HepG2 (cell line): Measurements from ENCODE around the gene RNF40. TPM values are rescaled to one million over a fixed set of nuclear protein-coding genes. Genes with fewer than 3 reads are reported as not detected.
A peak's percentile ranks its signal among the peaks of the same experiment; 100 is the strongest.

ENCODE experiments used
- FOSL1 ChIP-seq: sonication (generic); formaldehyde crosslinking; IDR thresholded peaks from 2 replicates; pipeline ENCODE4 v1.9.0; 2021; ENCODE audit warnings: missing genetic modification reagents, borderline replicate concordance
- FOXA3 ChIP-seq: IDR thresholded peaks from 2 replicates; pipeline ENCODE4 v1.6.1; 2016; ENCODE audit warnings: missing genetic modification reagents, missing compliant biosample characterization
- FOXO1 ChIP-seq: sonication (generic); formaldehyde crosslinking; IDR thresholded peaks from 2 replicates; pipeline ENCODE4 v1.4.0; 2020; ENCODE audit warnings: missing genetic modification reagents
- GTF2F1 ChIP-seq: fragments of 150-350 bp; IDR thresholded peaks from 2 replicates; pipeline ENCODE4 v1.6.1; 2014; ENCODE audit warnings: low read length
- HNRNPH1 ChIP-seq: fragments of 200-400 bp; formaldehyde crosslinking; optimal IDR thresholded peaks from 2 replicates; pipeline ENCODE3; 2017; ENCODE audit warnings: mild to moderate bottlenecking, low read depth, low read length
- IRF1 ChIP-seq: sonication (generic); formaldehyde crosslinking; IDR thresholded peaks from 2 replicates; pipeline ENCODE4 v1.4.0; 2020; ENCODE audit warnings: low read depth, mild to moderate bottlenecking, missing genetic modification reagents
- KAT8 ChIP-seq: IDR thresholded peaks from 2 replicates; pipeline ENCODE4 v1.6.1; 2016; ENCODE audit warnings: missing genetic modification reagents, missing compliant biosample characterization
- MED13 ChIP-seq: sonication (generic); formaldehyde crosslinking; IDR thresholded peaks from 2 replicates; pipeline ENCODE4 v1.5.0; 2020; ENCODE audit warnings: missing genetic modification reagents
- NR0B2 ChIP-seq: sonication (generic); formaldehyde crosslinking; IDR thresholded peaks from 2 replicates; pipeline ENCODE4 v1.4.0; 2020; ENCODE audit warnings: mild to moderate bottlenecking, missing genetic modification reagents
- SRSF1 ChIP-seq: fragments of 200-400 bp; formaldehyde crosslinking; optimal IDR thresholded peaks from 2 replicates; pipeline ENCODE3; 2017; ENCODE audit warnings: mild to moderate bottlenecking, low read depth, low read length, moderate library complexity
- SUZ12 ChIP-seq: fragments of 150-350 bp; IDR thresholded peaks from 2 replicates; pipeline ENCODE4 v1.6.1; 2014; ENCODE audit warnings: low read depth, low read length
- THRA ChIP-seq: sonication (generic); formaldehyde crosslinking; IDR thresholded peaks from 2 replicates; pipeline ENCODE4 v1.4.0; 2020; ENCODE audit warnings: missing genetic modification reagents, borderline replicate concordance
- ZBTB26 ChIP-seq: IDR thresholded peaks from 2 replicates; pipeline ENCODE4 v1.6.1; 2016; ENCODE audit warnings: missing compliant biosample characterization, missing genetic modification reagents, borderline replicate concordance
- ZMYM3 ChIP-seq: sonication (generic); formaldehyde crosslinking; IDR thresholded peaks from 2 replicates; pipeline ENCODE4 v1.5.1; 2020; ENCODE audit warnings: mild to moderate bottlenecking, missing genetic modification reagents
- ZNF407 ChIP-seq: sonication (generic); formaldehyde crosslinking; IDR thresholded peaks from one replicate; pipeline ENCODE4 v1.5.1; 2020; ENCODE audit warnings: mild to moderate bottlenecking, missing genetic modification reagents; ENCODE audit errors: not compliant biosample characterization
- ZNF563 ChIP-seq: sonication (generic); formaldehyde crosslinking; IDR thresholded peaks from 2 replicates; pipeline ENCODE4 v1.8.0; 2022; ENCODE audit warnings: mild to moderate bottlenecking, moderate library complexity, missing genetic modification reagents
- ZNF782 ChIP-seq: sonication (generic); formaldehyde crosslinking; IDR thresholded peaks from 2 replicates; pipeline ENCODE4 v1.4.0; 2020; ENCODE audit warnings: missing genetic modification reagents, mild to moderate bottlenecking, borderline replicate concordance
- polyA plus RNA-seq, 8 experiments: library from polyadenylated mRNA; depleted of rRNA in 3 of 8; stranded (reverse) in 7 of 8; unstranded in 1 of 8; fragments of >200 nt; fragmentation: Illumina TruSeq in 4 of 8; extraction: Trizol in 4 of 8; gene quantifications; 2 replicates each; pipeline versions ENCODE4 v1.2.1 to v1.2.3, GENCODE V29; 2011 to 2016; ENCODE audit warnings: low read depth in 4 of 8, missing spikeins in 1 of 8, mixed read lengths in 1 of 8; ENCODE audit not compliant: insufficient read depth in 1 of 8
- total RNA-seq, 5 experiments: library from RNA; depleted of rRNA; stranded (reverse); fragments of >200 nt; fragmentation: Illumina TruSeq; extraction: Trizol; gene quantifications; 2 replicates each; pipeline ENCODE4 v1.2.3, GENCODE V29; 2016; ENCODE audit warnings: low read depth in 1 of 5

RNF40 gene
- total and polyA plus RNA-seq, 2 of the 13 experiments (the other 11 are each of a cell fraction or from before 2014, with no cell fraction given), result 84.0 to 85.6 TPM

- peak; percentile 46; the same call in 1 of the 2 replicates for TF ChIP-seq ZNF782 (CRISPR knock-in tag)
- TF ChIP-seq GTF2F1, result no peak
- TF ChIP-seq ZMYM3, result peak; percentile 95
- TF ChIP-seq KAT8 (CRISPR knock-in tag), result peak; percentile 97
- no peak for TF ChIP-seq FOSL1 (CRISPR knock-in tag)
- TF ChIP-seq ZNF407 (CRISPR knock-in tag), result no peak
- TF ChIP-seq NR0B2 (CRISPR knock-in tag), result no peak
- TF ChIP-seq ZBTB26, result no peak; the same call in 1 of the 2 replicates
- no peak for TF ChIP-seq HNRNPH1
- TF ChIP-seq ZNF563 (CRISPR knock-in tag), result peak; percentile 76; the same call in 1 of the 2 replicates
- no peak for TF ChIP-seq IRF1
- TF ChIP-seq MED13 (CRISPR knock-in tag), result peak; percentile 28
- peak; percentile 39; the same call in 1 of the 2 replicates for TF ChIP-seq FOXA3 (CRISPR knock-in tag)
- peak; percentile 36 for TF ChIP-seq SRSF1
- no peak; the same call in 1 of the 2 replicates for TF ChIP-seq THRA (CRISPR knock-in tag)
- no peak; the same call in 1 of the 2 replicates for TF ChIP-seq FOXO1 (CRISPR knock-in tag)
- TF ChIP-seq SUZ12, result no peak
These were observed 14.1 kb upstream of the RNF40 start, which contains the start of gene PHKG2 (continued) for GRCh38 chr16:30747799-30748633.
